HEK293T (cell line): ENCODE data around the gene NFIC.

Source experiments
- NFRKB ChIP-seq: fragments of 450-650 bp; IDR thresholded peaks from 2 replicates; pipeline ENCODE4 v1.6.1; 2016; ENCODE audit warnings: mild to moderate bottlenecking, moderate library complexity
- SP1 ChIP-seq: fragments of 450-650 bp; IDR thresholded peaks from 2 replicates; pipeline ENCODE4 v1.6.1; 2017

DNA sequence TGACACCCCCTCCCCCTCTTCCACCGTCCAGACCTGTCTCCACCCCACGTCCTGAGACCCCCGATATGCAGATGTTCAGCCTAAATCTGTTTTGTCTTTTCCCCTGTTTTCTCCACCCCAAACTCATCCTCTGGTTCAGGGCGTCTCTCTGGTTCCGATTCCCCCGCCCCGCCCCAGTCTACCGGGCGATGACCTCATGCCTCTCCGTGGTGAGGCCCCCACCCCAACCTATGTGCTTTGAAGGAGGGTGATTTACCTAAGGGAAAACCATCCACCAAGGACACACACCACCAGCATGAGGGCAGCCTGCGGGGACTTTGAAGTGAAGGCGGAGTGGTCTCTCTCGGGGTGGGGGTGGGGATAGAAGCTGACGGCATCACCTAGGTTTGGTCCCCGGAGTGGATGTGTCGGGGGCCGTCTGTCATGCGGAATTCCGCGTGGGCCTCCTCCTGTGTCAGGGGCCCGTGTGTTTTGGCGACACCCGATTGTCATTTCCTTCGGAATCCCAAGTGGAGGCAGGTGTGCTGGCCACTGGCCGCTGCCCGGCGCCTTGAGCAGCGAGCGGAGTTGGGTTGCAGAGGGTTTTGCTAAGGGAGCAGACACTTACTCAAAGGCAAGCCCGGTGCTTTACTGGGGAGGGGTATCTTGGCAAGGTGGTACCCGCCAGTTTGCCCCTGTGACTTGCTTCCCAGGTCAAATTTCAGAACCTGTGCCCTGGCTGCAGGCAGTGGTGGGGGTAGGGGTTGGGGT lies 141.2 kb downstream of the NFIC start:
- no peak for TF ChIP-seq NFRKB
- no peak for TF ChIP-seq SP1
